Measurements from ENCODE around the gene FAAP20.

The FAAP20 gene

GRCh38 chr1:2204415-2205190 lies 10.0 kb upstream of the FAAP20 start (continued):
- TF ChIP-seq ZNF645 (tag by site-specific recombination; IDR thresholded peaks at IDR 0.05) (no peak), GLIS1 (tag by site-specific recombination; IDR thresholded peaks at IDR 0.05) (peak; percentile 28; the same call in 1 of the 2 replicates), ZNF521 (tag by site-specific recombination; IDR thresholded peaks at IDR 0.05) (no peak), ZNF654 (tag by site-specific recombination; IDR thresholded peaks at IDR 0.05; ENCODE audit: low read depth) (no peak), KLF17 (tag by site-specific recombination; IDR thresholded peaks at IDR 0.05) (0 out of 2 replicates have a peak, but pooled peaks have one; percentile 29), ZNF423 (tag by site-specific recombination; IDR thresholded peaks at IDR 0.05) (no peak), ZNF354C (tag by site-specific recombination; IDR thresholded peaks at IDR 0.05; ENCODE audit: borderline replicate concordance, low read depth) (no peak), PATZ1 (tag by site-specific recombination; IDR thresholded peaks at IDR 0.05) (peak; percentile 56), SP3 (tag by site-specific recombination; IDR thresholded peaks at IDR 0.05) (no peak; the same call in none of the 2 replicates), GLIS2 (tag by site-specific recombination; IDR thresholded peaks at IDR 0.05) (peak; percentile 69), MYNN (tag by site-specific recombination; IDR thresholded peaks at IDR 0.05; ENCODE audit: borderline replicate concordance) (no peak), GLI2 (tag by site-specific recombination; IDR thresholded peaks at IDR 0.05; ENCODE audit: borderline replicate concordance, low read depth) (no peak), YY1 (tag by site-specific recombination; IDR thresholded peaks at IDR 0.05) (no peak), ZFP37 (tag by site-specific recombination; IDR thresholded peaks at IDR 0.05) (no peak), ZNF624 (tag by site-specific recombination; IDR thresholded peaks at IDR 0.05) (no peak), ZNF121 (tag by site-specific recombination; IDR thresholded peaks at IDR 0.05) (no peak), ZNF658 (tag by site-specific recombination; IDR thresholded peaks at IDR 0.05) (no peak), ZFHX2 (tag by site-specific recombination; conservative IDR thresholded peaks at IDR 0.05) (no peak), ZNF341 (tag by site-specific recombination; IDR thresholded peaks at IDR 0.05; ENCODE audit: low read depth) (no peak), ZSCAN16 (tag by site-specific recombination; IDR thresholded peaks at IDR 0.05) (no peak), TRIM28 (IDR thresholded peaks at IDR 0.05; ENCODE audit: borderline replicate concordance, low read length) (no peak)

- no peak overlapping the region for H3K27ac ChIP-seq (ENCODE audit: extremely low read depth, low read depth, low read length)
- CTCF ChIA-PET, result interaction anchor here (0.7 to 2.6 kb wide), 3 partner anchors 9 to 178 kb away, joined by 4 to 14 read pairs (median 12); partner anchors contain the start of gene FAAP20
- H3K4me1 ChIP-seq (ENCODE audit: control insufficient read depth, insufficient read depth, low read length), result peaks cover 5% of the 10 kb centered on the region
- H3K36me3 ChIP-seq (ENCODE audit: control insufficient read depth in 2 of 2, insufficient read depth in 1 of 2, low read length in 2 of 2), result no peaks in the 10 kb centered on the region
- no peaks in the 10 kb centered on the region for H3K9me3 ChIP-seq (ENCODE audit: control insufficient read depth, insufficient read depth, low read depth, low read length)
- POLR2A ChIA-PET, result interaction anchor here (0.5 to 2.2 kb wide), 9 partner anchors 9 to 188 kb away, joined by 3 to 14 read pairs (median 4); partner anchors contain the start of genes FAAP20, MORN1, RER1 and SKI
- no peak overlapping the region for H3K4me3 ChIP-seq (ENCODE audit: low read depth, low read length)
- no peak for TF ChIP-seq ZNF391 (tag by site-specific recombination; IDR thresholded peaks at IDR 0.05; ENCODE audit: borderline replicate concordance, low read depth)
- no peak for TF ChIP-seq OSR2 (tag by site-specific recombination; IDR thresholded peaks at IDR 0.05)
- no peak for TF ChIP-seq HOXD13 (CRISPR knock-in tag; IDR thresholded peaks at IDR 0.05; ENCODE audit: borderline replicate concordance)
- no peak for TF ChIP-seq BCL11B (tag by site-specific recombination; IDR thresholded peaks at IDR 0.05; ENCODE audit: low read depth)
- TF ChIP-seq ZNF558 (tag by site-specific recombination; IDR thresholded peaks at IDR 0.05), result no peak
- no peak for TF ChIP-seq KLF7 (tag by site-specific recombination; IDR thresholded peaks at IDR 0.05; ENCODE audit: borderline replicate concordance)
- no peak for TF ChIP-seq PRDM6 (tag by site-specific recombination; IDR thresholded peaks at IDR 0.05)
- TF ChIP-seq ZNF433 (tag by site-specific recombination; IDR thresholded peaks at IDR 0.05; ENCODE audit: low read depth), result no peak
- TF ChIP-seq ZNF529 (tag by site-specific recombination; IDR thresholded peaks at IDR 0.05; ENCODE audit: insufficient replicate concordance), result no peak
- TF ChIP-seq GLI2 (tag by site-specific recombination; IDR thresholded peaks at IDR 0.05; ENCODE audit: borderline replicate concordance, low read depth), result no peak
- TF ChIP-seq ZNF16 (tag by site-specific recombination; IDR thresholded peaks at IDR 0.05; ENCODE audit: low read depth), result no peak
Measured at GRCh38 chr1:2203671-2204414, 9.3 kb upstream of the FAAP20 start.
